HCT116 (cell line): ENCODE data around the gene LLCFC1.

Experiments
- CEBPB ChIP-seq: IDR thresholded peaks from 2 replicates; pipeline ENCODE4 v1.6.1; 2012; ENCODE audit warnings: low read depth
- JUND ChIP-seq: IDR thresholded peaks from 2 replicates; pipeline ENCODE4 v1.6.1; 2012
- POLR2A ChIP-seq: IDR thresholded peaks from 2 replicates; pipeline ENCODE4 v1.7.0; 2011; ENCODE audit warnings: borderline replicate concordance; ENCODE audit not compliant: insufficient read depth, insufficient read length; ENCODE audit errors: extremely low read depth
- SIN3A ChIP-seq: IDR thresholded peaks from 2 replicates; pipeline ENCODE4 v1.6.1; 2012; ENCODE audit warnings: low read depth
- ZFX ChIP-seq: fragments of 450-650 bp; IDR thresholded peaks from 2 replicates; pipeline ENCODE4 v1.6.1; 2017
- TF ChIP-seq, protein P1 (sequence below), 3 experiments: fragments of 200-600 bp in 1 of 3; sonication (generic) in 1 of 3; IDR thresholded peaks in 2 of 3; conservative IDR thresholded peaks in 1 of 3; 2 replicates each; pipeline ENCODE4 v1.5.1; 2012 to 2017; ENCODE audit warnings: low read depth in 2 of 3, low read length in 2 of 3, antibody characterized with exemption in 1 of 3, borderline replicate concordance in 1 of 3, control low read depth in 1 of 3, mild to moderate bottlenecking in 1 of 3, mixed read lengths in 1 of 3, mixed run types in 1 of 3, moderate library complexity in 1 of 3; ENCODE audit not compliant: insufficient read depth in 1 of 3
- TF ChIP-seq, protein P2 (sequence below): IDR thresholded peaks from 2 replicates; pipeline ENCODE4 v1.6.1; 2011; ENCODE audit warnings: mild to moderate bottlenecking, low read length, moderate library complexity; ENCODE audit not compliant: insufficient replicate concordance; ENCODE audit errors: extremely low read depth
- TF ChIP-seq, protein P3 (sequence below): IDR thresholded peaks from 2 replicates; pipeline ENCODE4 v1.6.1; 2012

DNA sequence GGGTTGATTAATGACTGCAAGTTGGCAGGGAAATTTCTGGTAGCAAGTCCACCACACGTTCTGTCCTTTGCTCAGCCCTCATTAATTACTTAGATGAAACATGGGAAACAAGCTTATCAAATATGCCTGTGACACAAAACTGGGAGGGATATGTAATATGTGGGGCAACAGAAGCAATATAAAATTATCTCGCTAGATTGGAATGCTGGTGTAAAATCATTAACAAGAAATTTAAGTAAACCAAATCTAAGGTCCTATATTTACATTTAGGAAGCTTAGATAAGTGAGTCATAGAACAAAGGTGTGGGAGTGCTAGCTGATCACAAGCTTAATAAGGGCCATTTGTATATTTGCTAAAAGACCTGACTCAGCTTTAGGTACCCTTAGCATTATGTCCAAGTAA, 29.3 kb upstream of the LLCFC1 start:
- TF ChIP-seq, protein P1, sequence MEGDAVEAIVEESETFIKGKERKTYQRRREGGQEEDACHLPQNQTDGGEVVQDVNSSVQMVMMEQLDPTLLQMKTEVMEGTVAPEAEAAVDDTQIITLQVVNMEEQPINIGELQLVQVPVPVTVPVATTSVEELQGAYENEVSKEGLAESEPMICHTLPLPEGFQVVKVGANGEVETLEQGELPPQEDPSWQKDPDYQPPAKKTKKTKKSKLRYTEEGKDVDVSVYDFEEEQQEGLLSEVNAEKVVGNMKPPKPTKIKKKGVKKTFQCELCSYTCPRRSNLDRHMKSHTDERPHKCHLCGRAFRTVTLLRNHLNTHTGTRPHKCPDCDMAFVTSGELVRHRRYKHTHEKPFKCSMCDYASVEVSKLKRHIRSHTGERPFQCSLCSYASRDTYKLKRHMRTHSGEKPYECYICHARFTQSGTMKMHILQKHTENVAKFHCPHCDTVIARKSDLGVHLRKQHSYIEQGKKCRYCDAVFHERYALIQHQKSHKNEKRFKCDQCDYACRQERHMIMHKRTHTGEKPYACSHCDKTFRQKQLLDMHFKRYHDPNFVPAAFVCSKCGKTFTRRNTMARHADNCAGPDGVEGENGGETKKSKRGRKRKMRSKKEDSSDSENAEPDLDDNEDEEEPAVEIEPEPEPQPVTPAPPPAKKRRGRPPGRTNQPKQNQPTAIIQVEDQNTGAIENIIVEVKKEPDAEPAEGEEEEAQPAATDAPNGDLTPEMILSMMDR (IDR thresholded peaks at IDR 0.05 in 2 of 3, conservative IDR thresholded peaks at IDR 0.05 in 1 of 3; ENCODE audit: borderline replicate concordance in 1 of 3, insufficient read depth in 1 of 3, low read depth in 2 of 3, low read length in 2 of 3), result no peak
- TF ChIP-seq CEBPB (no peak), JUND (no peak), ZFX (no peak), SIN3A (no peak), POLR2A (no peak)
- TF ChIP-seq, protein P2, sequence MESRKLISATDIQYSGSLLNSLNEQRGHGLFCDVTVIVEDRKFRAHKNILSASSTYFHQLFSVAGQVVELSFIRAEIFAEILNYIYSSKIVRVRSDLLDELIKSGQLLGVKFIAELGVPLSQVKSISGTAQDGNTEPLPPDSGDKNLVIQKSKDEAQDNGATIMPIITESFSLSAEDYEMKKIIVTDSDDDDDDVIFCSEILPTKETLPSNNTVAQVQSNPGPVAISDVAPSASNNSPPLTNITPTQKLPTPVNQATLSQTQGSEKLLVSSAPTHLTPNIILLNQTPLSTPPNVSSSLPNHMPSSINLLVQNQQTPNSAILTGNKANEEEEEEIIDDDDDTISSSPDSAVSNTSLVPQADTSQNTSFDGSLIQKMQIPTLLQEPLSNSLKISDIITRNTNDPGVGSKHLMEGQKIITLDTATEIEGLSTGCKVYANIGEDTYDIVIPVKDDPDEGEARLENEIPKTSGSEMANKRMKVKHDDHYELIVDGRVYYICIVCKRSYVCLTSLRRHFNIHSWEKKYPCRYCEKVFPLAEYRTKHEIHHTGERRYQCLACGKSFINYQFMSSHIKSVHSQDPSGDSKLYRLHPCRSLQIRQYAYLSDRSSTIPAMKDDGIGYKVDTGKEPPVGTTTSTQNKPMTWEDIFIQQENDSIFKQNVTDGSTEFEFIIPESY, result no peak
- TF ChIP-seq, protein P3, sequence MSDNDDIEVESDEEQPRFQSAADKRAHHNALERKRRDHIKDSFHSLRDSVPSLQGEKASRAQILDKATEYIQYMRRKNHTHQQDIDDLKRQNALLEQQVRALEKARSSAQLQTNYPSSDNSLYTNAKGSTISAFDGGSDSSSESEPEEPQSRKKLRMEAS, result no peak
